ENCODE data around the gene PLXNB1.

The PLXNB1 gene

GRCh38 chr3:48370333-48370713, 59.6 kb downstream of the PLXNB1 start:
- Histone ChIP-seq H3K36me3 (ENCODE audit: control insufficient read depth, insufficient read depth, low read length) (no peaks in the 10 kb centered on the region), H3K79me2 (no peaks in the 10 kb centered on the region), H3K27ac (no peak overlapping the region), H3K27me3 (ENCODE audit: control insufficient read depth, insufficient read depth, low read length) (no peaks in the 10 kb centered on the region), H3K9me3 (ENCODE audit: control insufficient read depth, low read length) (no peaks in the 10 kb centered on the region), H3K4me3 (ENCODE audit: low read depth, low read length) (no peak overlapping the region), H2AFZ (peak overlapping the region; percentile 19), H3K4me1 (peaks cover 5% of the 10 kb centered on the region), H3K9ac (no peak overlapping the region), H3K4me2 (ENCODE audit: low read length) (no peak overlapping the region)
- TF ChIP-seq, protein P1, sequence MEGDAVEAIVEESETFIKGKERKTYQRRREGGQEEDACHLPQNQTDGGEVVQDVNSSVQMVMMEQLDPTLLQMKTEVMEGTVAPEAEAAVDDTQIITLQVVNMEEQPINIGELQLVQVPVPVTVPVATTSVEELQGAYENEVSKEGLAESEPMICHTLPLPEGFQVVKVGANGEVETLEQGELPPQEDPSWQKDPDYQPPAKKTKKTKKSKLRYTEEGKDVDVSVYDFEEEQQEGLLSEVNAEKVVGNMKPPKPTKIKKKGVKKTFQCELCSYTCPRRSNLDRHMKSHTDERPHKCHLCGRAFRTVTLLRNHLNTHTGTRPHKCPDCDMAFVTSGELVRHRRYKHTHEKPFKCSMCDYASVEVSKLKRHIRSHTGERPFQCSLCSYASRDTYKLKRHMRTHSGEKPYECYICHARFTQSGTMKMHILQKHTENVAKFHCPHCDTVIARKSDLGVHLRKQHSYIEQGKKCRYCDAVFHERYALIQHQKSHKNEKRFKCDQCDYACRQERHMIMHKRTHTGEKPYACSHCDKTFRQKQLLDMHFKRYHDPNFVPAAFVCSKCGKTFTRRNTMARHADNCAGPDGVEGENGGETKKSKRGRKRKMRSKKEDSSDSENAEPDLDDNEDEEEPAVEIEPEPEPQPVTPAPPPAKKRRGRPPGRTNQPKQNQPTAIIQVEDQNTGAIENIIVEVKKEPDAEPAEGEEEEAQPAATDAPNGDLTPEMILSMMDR (IDR thresholded peaks at IDR 0.05) = no peak

GRCh38 chr3:48369693-48370332, 60.1 kb downstream of the PLXNB1 start:
- Histone ChIP-seq H3K9ac (no peak overlapping the region), H3K4me2 (ENCODE audit: low read length) (no peak overlapping the region), H3K4me1 (peaks cover 5% of the 10 kb centered on the region), H3K36me3 (ENCODE audit: control insufficient read depth, insufficient read depth, low read length) (no peaks in the 10 kb centered on the region), H2AFZ (peak overlapping the region; percentile 77), H3K27me3 (ENCODE audit: control insufficient read depth, insufficient read depth, low read length) (no peaks in the 10 kb centered on the region), H3K9me3 (ENCODE audit: control insufficient read depth, low read length) (no peaks in the 10 kb centered on the region), H3K27ac (no peak overlapping the region), H3K4me3 (ENCODE audit: low read depth, low read length) (no peak overlapping the region), H3K79me2 (no peaks in the 10 kb centered on the region)
- TF ChIP-seq, protein P1 (IDR thresholded peaks at IDR 0.05) = no peak

- no peaks in the 10 kb centered on the region for H3K79me2 ChIP-seq
- no peak overlapping the region for H3K4me3 ChIP-seq (ENCODE audit: low read depth, low read length)
- no peaks in the 10 kb centered on the region for H3K36me3 ChIP-seq (ENCODE audit: control insufficient read depth, insufficient read depth, low read length)
- H3K4me2 ChIP-seq (ENCODE audit: low read length) = no peak overlapping the region
- peak overlapping the region; percentile 65 for H2AFZ ChIP-seq
- TF ChIP-seq, protein P1 (IDR thresholded peaks at IDR 0.05) = no peak
- no peaks in the 10 kb centered on the region for H3K9me3 ChIP-seq (ENCODE audit: control insufficient read depth, low read length)
- H3K4me1 ChIP-seq = peaks cover 5% of the 10 kb centered on the region
- no peak overlapping the region for H3K27ac ChIP-seq
- H3K9ac ChIP-seq = no peak overlapping the region
- H3K27me3 ChIP-seq (ENCODE audit: control insufficient read depth, insufficient read depth, low read length) = no peaks in the 10 kb centered on the region
Observed at GRCh38 chr3:48367201-48367600, 62.7 kb downstream of the PLXNB1 start.

DNA sequence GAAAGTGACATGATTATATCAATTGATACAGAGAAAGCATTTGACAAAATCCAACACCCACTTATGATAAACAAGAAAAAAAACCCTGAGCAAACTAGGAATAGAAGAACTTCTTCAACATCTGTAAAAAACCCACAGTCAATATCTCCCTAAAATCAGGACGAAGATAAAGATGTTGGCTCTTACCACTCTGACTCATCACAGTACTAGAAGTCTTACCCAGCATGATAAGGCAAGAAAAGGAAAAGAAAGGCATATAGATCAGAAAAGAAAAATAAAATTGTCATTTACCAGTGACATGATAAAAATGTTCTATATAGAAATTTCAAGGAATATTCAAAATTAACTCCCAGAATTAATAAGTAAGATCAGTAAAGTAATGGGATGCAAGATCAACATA, 65.0 kb downstream of the PLXNB1 start:
- TF ChIP-seq, protein P1 (IDR thresholded peaks at IDR 0.05) = no peak
- H3K27me3 ChIP-seq (ENCODE audit: control insufficient read depth, insufficient read depth, low read length) = no peaks in the 10 kb centered on the region
- H3K36me3 ChIP-seq (ENCODE audit: control insufficient read depth, insufficient read depth, low read length) = no peaks in the 10 kb centered on the region
- no peaks in the 10 kb centered on the region for H3K79me2 ChIP-seq
- H2AFZ ChIP-seq = no peak overlapping the region
- peaks cover 5% of the 10 kb centered on the region for H3K4me1 ChIP-seq
- no peaks in the 10 kb centered on the region for H3K9me3 ChIP-seq (ENCODE audit: control insufficient read depth, low read length)
- H3K4me3 ChIP-seq (ENCODE audit: low read depth, low read length) = no peak overlapping the region
- no peak overlapping the region for H3K27ac ChIP-seq
- H3K4me2 ChIP-seq (ENCODE audit: low read length) = no peak overlapping the region
- no peak overlapping the region for H3K9ac ChIP-seq

DNA sequence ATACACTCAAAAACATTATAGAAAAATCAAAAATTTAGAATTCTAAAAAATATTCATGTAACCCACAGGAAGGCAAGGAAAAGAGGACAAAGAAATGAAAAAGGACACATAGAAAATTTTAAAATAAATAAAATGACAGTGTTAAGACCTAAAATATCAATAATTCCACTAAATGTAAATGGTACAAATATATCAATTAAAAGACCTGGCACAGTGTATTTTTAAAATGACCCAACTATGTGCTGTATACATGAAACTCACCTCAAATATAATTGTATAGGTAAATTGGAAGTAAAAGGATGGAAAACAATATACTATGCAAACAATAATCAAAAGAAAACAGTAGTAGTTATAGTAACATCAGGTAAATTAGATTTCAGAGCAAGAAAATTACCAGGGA, 68.0 kb downstream of the PLXNB1 start:
- no peaks in the 10 kb centered on the region for H3K79me2 ChIP-seq
- H3K9me3 ChIP-seq (ENCODE audit: control insufficient read depth, low read length) = no peaks in the 10 kb centered on the region
- no peaks in the 10 kb centered on the region for H3K27me3 ChIP-seq (ENCODE audit: control insufficient read depth, insufficient read depth, low read length)
- H3K4me3 ChIP-seq (ENCODE audit: low read depth, low read length) = no peak overlapping the region
- TF ChIP-seq, protein P1 (IDR thresholded peaks at IDR 0.05) = no peak
- H3K4me2 ChIP-seq (ENCODE audit: low read length) = no peak overlapping the region
- no peaks in the 10 kb centered on the region for H3K4me1 ChIP-seq
- H3K36me3 ChIP-seq (ENCODE audit: control insufficient read depth, insufficient read depth, low read length) = no peaks in the 10 kb centered on the region
- no peak overlapping the region for H3K9ac ChIP-seq
- H3K27ac ChIP-seq = no peak overlapping the region
- no peak overlapping the region for H2AFZ ChIP-seq

Measured in parathyroid adenoma (tissue), 2 donors.